ENCODE data around the gene BAG5.
A peak's percentile ranks its signal among the peaks of the same experiment; 100 is the strongest.

DNA sequence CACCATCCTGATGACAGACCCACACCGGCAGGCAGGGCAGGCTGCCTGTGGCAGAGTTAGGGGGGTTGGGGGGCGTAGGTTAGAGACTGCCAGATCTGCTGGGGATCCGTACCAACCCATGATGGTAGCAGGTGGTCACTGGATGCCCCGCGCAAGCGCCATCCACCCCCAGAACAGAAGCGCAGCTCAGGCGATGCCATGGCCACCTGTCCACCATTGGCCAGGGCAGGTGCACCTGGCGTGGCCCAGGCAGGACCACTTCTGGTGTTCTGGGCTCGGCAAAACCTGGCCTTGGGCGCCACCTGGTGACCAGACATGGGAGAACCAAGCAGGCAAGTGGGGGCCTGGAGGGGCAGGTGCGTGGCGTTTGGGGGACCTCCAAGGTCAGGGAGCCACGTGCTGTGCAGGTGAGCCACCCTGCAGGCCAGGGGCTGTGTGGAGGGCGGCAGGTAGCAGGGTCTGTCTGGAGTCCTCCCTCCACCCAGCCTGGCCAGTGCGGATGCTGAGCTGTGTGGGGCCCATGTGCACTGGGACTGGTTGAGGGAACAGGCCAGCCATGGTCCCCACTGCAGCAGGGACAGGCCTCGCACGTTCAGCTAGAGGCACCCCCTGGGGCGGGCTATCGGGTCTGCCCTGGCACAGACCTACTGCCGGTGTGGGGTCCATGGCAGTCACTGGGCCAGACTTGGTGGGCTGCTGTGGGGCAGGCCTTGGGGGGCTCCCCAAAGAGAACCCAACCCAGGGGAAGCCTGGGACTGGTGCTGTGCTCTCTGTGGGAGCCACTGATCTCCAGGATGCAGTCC is 15.6 kb downstream of the BAG5 start:
- TF ChIP-seq CTCF (conservative IDR thresholded peaks at IDR 0.05) (peak; percentile 100), EZH2 (IDR thresholded peaks at IDR 0.05; ENCODE audit: low read depth) (no peak)
